Thymus (tissue), 11 donors: ENCODE results near the gene GBE1. TPM values are rescaled to one million over a fixed set of nuclear protein-coding genes. Genes with fewer than 3 reads are reported as not detected.
"Not testable (repeated sequence)": the region's sequence is repeated elsewhere in the genome, so short reads cannot be mapped to it uniquely, and the experiment has no call there.

Source experiments
- DNase-seq, 9 donors: peaks; one replicate each; pipeline ENCODE4 v3.0.0-alpha.2; 2013; ENCODE audit warnings: low spot score in 9 of 9, low read depth in 6 of 9, missing footprints in 1 of 9
- H3K27ac ChIP-seq, 2 donors: one replicate each; pipeline ENCODE4 v1.5.1; 2013; ENCODE audit warnings: control low read depth in 1 of 2, low read depth in 1 of 2, low read length in 1 of 2, mild to moderate bottlenecking in 1 of 2, moderate library complexity in 1 of 2
- H3K27me3 ChIP-seq, 2 donors: one replicate each; pipeline ENCODE4 v1.5.1; 2013; ENCODE audit warnings: low read length in 1 of 2; ENCODE audit not compliant: control insufficient read depth in 2 of 2, insufficient read depth in 1 of 2
- H3K36me3 ChIP-seq, 2 donors: one replicate each; pipeline ENCODE4 v1.5.1; 2013; ENCODE audit warnings: low read length in 1 of 2, mild to moderate bottlenecking in 1 of 2, moderate library complexity in 1 of 2; ENCODE audit not compliant: control insufficient read depth in 2 of 2, insufficient read depth in 2 of 2
- H3K4me1 ChIP-seq, 2 donors: one replicate each; pipeline ENCODE4 v1.5.1; 2013; ENCODE audit warnings: low read length in 2 of 2; ENCODE audit not compliant: control insufficient read depth in 2 of 2, insufficient read depth in 2 of 2
- H3K4me3 ChIP-seq, 2 donors: one replicate each; pipeline ENCODE4 v1.5.1; 2013; ENCODE audit warnings: low read length in 2 of 2, control low read depth in 1 of 2, mild to moderate bottlenecking in 1 of 2
- H3K9me3 ChIP-seq, 2 donors: one replicate each; pipeline ENCODE4 v1.5.1; 2013; ENCODE audit warnings: low read length in 1 of 2, mild to moderate bottlenecking in 1 of 2; ENCODE audit not compliant: control insufficient read depth in 2 of 2, insufficient read depth in 1 of 2
- WGBS: extraction: QIAGEN DNeasy Blood & Tissue Kit; methylation state at CpG from one replicate; pipeline ENCODE4 v1.1.7; 2013; 5-methylcytosine and 5-hydroxymethylcytosine counted together
- polyA plus RNA-seq: library from polyadenylated mRNA; stranded (reverse); fragments of 200-250 nt; gene quantifications from one replicate; pipeline ENCODE4 v1.2.3, GENCODE V29; 2013
- total RNA-seq: library from RNA; stranded (reverse); fragments of 120-200 nt; gene quantifications from one replicate; pipeline ENCODE4 v1.2.4, GENCODE V29; 2013
- donor health status: healthy.

The GBE1 gene
- total and polyA plus RNA-seq, 2 donors: 14.1 to 14.7 TPM

GRCh38 chr3:81782585-81782984 lies 21.1 kb upstream of the GBE1 start:
- 33% methylated on average over 3 of the region's 3 CpGs for WGBS
- Histone ChIP-seq H3K9me3 (peaks cover 0 to 9% of the 10 kb centered on the region in 2 donors), H3K4me3 (no peak overlapping the region), H3K27me3 (no peaks in the 10 kb centered on the region), H3K36me3 (no peaks in the 10 kb centered on the region), H3K27ac (no peak overlapping the region), H3K4me1 (no peaks in the 10 kb centered on the region)
- no peak for DNase-seq

GRCh38 chr3:81778678-81779182 lies 17.3 kb upstream of the GBE1 start:
- Histone ChIP-seq H3K9me3 (peaks cover 0 to 9% of the 10 kb centered on the region in 2 donors), H3K27ac (no peak overlapping the region), H3K36me3 (no peaks in the 10 kb centered on the region), H3K4me3 (no peak overlapping the region), H3K27me3 (no peaks in the 10 kb centered on the region), H3K4me1 (no peaks in the 10 kb centered on the region)
- WGBS: 89% methylated on average over 4 of the region's 4 CpGs
- DNase-seq: no peak

GRCh38 chr3:81776643-81777042 lies 15.2 kb upstream of the GBE1 start:
- peaks cover 0 to 9% of the 10 kb centered on the region in 2 donors for H3K9me3 ChIP-seq
- H3K4me3 ChIP-seq: no peak overlapping the region
- WGBS: 96% methylated on average over 2 of the region's 2 CpGs
- DNase-seq: no peak
- H3K27me3 ChIP-seq: no peaks in the 10 kb centered on the region
- H3K36me3 ChIP-seq: no peaks in the 10 kb centered on the region
- H3K4me1 ChIP-seq: no peaks in the 10 kb centered on the region
- no peak overlapping the region for H3K27ac ChIP-seq

GRCh38 chr3:81770710-81771109 lies 9.3 kb upstream of the GBE1 start:
- no peak for DNase-seq
- WGBS: 96% methylated on average over 3 of the region's 3 CpGs
- Histone ChIP-seq H3K27ac (no peak overlapping the region), H3K36me3 (no peaks in the 10 kb centered on the region), H3K4me1 (no peaks in the 10 kb centered on the region), H3K27me3 (no peaks in the 10 kb centered on the region), H3K9me3 (no peaks in the 10 kb centered on the region), H3K4me3 (no peak overlapping the region)

GRCh38 chr3:81769299-81769698 lies 7.9 kb upstream of the GBE1 start:
- Histone ChIP-seq H3K27ac (no peak overlapping the region), H3K36me3 (no peaks in the 10 kb centered on the region), H3K4me3 (no peak overlapping the region), H3K27me3 (no peaks in the 10 kb centered on the region), H3K9me3 (no peaks in the 10 kb centered on the region), H3K4me1 (no peaks in the 10 kb centered on the region)
- 98% methylated on average over 2 of the region's 2 CpGs for WGBS
- no peak for DNase-seq

GRCh38 chr3:81767250-81767859 lies 5.9 kb upstream of the GBE1 start:
- not testable (repeated sequence) for H3K27ac ChIP-seq
- WGBS: 98% methylated on average over 47 of the region's 47 CpGs

GRCh38 chr3:81765400-81765799 lies 4.0 kb upstream of the GBE1 start:
- no peak for DNase-seq
- Histone ChIP-seq H3K9me3 (no peaks in the 10 kb centered on the region), H3K27ac (no peak overlapping the region)

More at GRCh38 chr3:81767250-81767859, 5.9 kb upstream of the GBE1 start:
- not testable (repeated sequence) for H3K9me3 ChIP-seq, H3K27me3 ChIP-seq, H3K4me3 ChIP-seq, DNase-seq, H3K36me3 ChIP-seq, H3K4me1 ChIP-seq

GRCh38 chr3:81764665-81765064 lies 3.2 kb upstream of the GBE1 start:
- Histone ChIP-seq H3K27me3 (no peaks in the 10 kb centered on the region), H3K9me3 (no peaks in the 10 kb centered on the region), H3K27ac (no peak overlapping the region), H3K4me3 (no peak overlapping the region), H3K4me1 (peaks cover 5 to 7% of the 10 kb centered on the region in 2 donors), H3K36me3 (no peaks in the 10 kb centered on the region)
- DNase-seq: no peak

More at GRCh38 chr3:81765400-81765799, 4.0 kb upstream of the GBE1 start:
- Histone ChIP-seq H3K36me3 (no peaks in the 10 kb centered on the region), H3K27me3 (no peaks in the 10 kb centered on the region), H3K4me1 (peaks cover 5 to 7% of the 10 kb centered on the region in 2 donors), H3K4me3 (no peak overlapping the region)
- 57% methylated on average over 2 of the region's 2 CpGs for WGBS

- Histone ChIP-seq H3K9me3 (no peaks in the 10 kb centered on the region), H3K27me3 (no peaks in the 10 kb centered on the region), H3K36me3 (no peaks in the 10 kb centered on the region), H3K27ac (no peak overlapping the region), H3K4me3 (no peak overlapping the region), H3K4me1 (peaks cover 5 to 7% of the 10 kb centered on the region in 2 donors)
- 89% methylated on average over 7 of the region's 7 CpGs for WGBS
- DNase-seq: no peak
These were observed 2.6 kb upstream of the GBE1 start for GRCh38 chr3:81764002-81764401.
